DND-41 (cell line): ENCODE results near the gene PKD2.

Experiments
- EZH2 ChIP-seq: IDR thresholded peaks from 3 replicates; pipeline ENCODE4 v1.6.1; 2012; ENCODE audit warnings: borderline replicate concordance, low read depth, mild to moderate bottlenecking, moderate library complexity, low read length, inconsistent platforms; ENCODE audit not compliant: severe bottlenecking
- TF ChIP-seq, protein P1 (sequence below): IDR thresholded peaks from 2 replicates; pipeline ENCODE4 v1.5.1; 2012; ENCODE audit warnings: borderline replicate concordance, low read length, moderate library complexity, mild to moderate bottlenecking; ENCODE audit not compliant: poor library complexity, severe bottlenecking; ENCODE audit errors: extremely low read depth

DNA sequence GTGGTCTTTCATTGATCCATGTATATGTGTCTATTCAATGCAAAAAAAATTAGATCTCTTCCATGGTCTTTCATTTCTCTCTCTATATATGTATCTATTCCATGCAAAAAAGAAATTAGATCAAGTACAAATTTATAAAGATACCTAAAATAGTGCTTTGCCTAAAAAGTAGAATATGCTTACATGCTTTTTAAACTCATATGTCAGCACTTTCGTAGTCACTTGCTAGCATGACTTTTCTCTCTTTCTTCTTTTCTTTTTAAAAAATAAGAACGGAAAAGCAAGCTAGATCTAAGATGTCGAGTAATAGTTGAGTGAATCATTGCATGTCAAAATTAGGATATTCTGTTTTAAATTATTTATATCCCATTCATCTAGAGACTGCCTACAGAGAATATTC is 50.9 kb downstream of the PKD2 start:
- TF ChIP-seq, protein P1, sequence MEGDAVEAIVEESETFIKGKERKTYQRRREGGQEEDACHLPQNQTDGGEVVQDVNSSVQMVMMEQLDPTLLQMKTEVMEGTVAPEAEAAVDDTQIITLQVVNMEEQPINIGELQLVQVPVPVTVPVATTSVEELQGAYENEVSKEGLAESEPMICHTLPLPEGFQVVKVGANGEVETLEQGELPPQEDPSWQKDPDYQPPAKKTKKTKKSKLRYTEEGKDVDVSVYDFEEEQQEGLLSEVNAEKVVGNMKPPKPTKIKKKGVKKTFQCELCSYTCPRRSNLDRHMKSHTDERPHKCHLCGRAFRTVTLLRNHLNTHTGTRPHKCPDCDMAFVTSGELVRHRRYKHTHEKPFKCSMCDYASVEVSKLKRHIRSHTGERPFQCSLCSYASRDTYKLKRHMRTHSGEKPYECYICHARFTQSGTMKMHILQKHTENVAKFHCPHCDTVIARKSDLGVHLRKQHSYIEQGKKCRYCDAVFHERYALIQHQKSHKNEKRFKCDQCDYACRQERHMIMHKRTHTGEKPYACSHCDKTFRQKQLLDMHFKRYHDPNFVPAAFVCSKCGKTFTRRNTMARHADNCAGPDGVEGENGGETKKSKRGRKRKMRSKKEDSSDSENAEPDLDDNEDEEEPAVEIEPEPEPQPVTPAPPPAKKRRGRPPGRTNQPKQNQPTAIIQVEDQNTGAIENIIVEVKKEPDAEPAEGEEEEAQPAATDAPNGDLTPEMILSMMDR, result no peak
- TF ChIP-seq EZH2, result no peak
